Right kidney (tissue), 1 donor: ENCODE measurements around the gene ZMYM2.

ENCODE experiments used
- DNase-seq: peaks from one replicate; pipeline ENCODE4 v3.0.0-alpha.2; 2016

Gene ZMYM2

GRCh38 chr13:20105161-20105689, 146.7 kb downstream of the ZMYM2 start:
- no peak for DNase-seq

- no peak for DNase-seq
Observed at GRCh38 chr13:20106742-20107141, 148.2 kb downstream of the ZMYM2 start.

- DNase-seq = no peak
Observed at GRCh38 chr13:20109037-20109436, 150.5 kb downstream of the ZMYM2 start.

GRCh38 chr13:20114066-20114610, 155.6 kb downstream of the ZMYM2 start:
- DNase-seq = no peak

GRCh38 chr13:20116213-20116612, 157.7 kb downstream of the ZMYM2 start:
- no peak for DNase-seq

- DNase-seq = peak; percentile 84
Observed at GRCh38 chr13:20118268-20119140, 160.0 kb downstream of the ZMYM2 start.

- DNase-seq = no peak
Observed at GRCh38 chr13:20119960-20120359, 161.4 kb downstream of the ZMYM2 start.

- DNase-seq = no peak
Observed at GRCh38 chr13:20121159-20121525, 162.6 kb downstream of the ZMYM2 start.

- no peak for DNase-seq
Observed at GRCh38 chr13:20124303-20124702, 165.8 kb downstream of the ZMYM2 start.

- no peak for DNase-seq
Observed at GRCh38 chr13:20125129-20125782, 166.7 kb downstream of the ZMYM2 start.

GRCh38 chr13:20125783-20126165, 167.2 kb downstream of the ZMYM2 start:
- no peak for DNase-seq

- DNase-seq = no peak
Observed at GRCh38 chr13:20126541-20127261, 168.2 kb downstream of the ZMYM2 start.

GRCh38 chr13:20127262-20127561, 168.7 kb downstream of the ZMYM2 start:
- no peak for DNase-seq

- DNase-seq = peak; percentile 92
Observed at GRCh38 chr13:20127562-20128458, 169.3 kb downstream of the ZMYM2 start.

- DNase-seq = peak; percentile 75
Observed at GRCh38 chr13:20128459-20128931, 170.0 kb downstream of the ZMYM2 start.

GRCh38 chr13:20129076-20129475, 170.5 kb downstream of the ZMYM2 start:
- no peak for DNase-seq

- DNase-seq = no peak
Observed at GRCh38 chr13:20130012-20130411, 171.5 kb downstream of the ZMYM2 start.

- DNase-seq = no peak
Observed at GRCh38 chr13:20130652-20131051, 172.1 kb downstream of the ZMYM2 start.

GRCh38 chr13:20131057-20131832, 172.7 kb downstream of the ZMYM2 start:
- DNase-seq = no peak

- DNase-seq = no peak
Observed at GRCh38 chr13:20132052-20132634, 173.6 kb downstream of the ZMYM2 start.
